HFF-Myc (cell line): ENCODE results near the gene C11orf68.

Source experiments
- DNase-seq: peaks from one replicate; pipeline ENCODE4 v3.0.0-alpha.2; 2011; ENCODE audit warnings: low read depth; ENCODE audit errors: extremely low read depth
- H3K4me3 ChIP-seq: replicated peaks from 2 replicates; pipeline ENCODE4 v1.5.1; 2011; ENCODE audit warnings: low read depth, mild to moderate bottlenecking, control low read depth, low read length
- TF ChIP-seq, protein P1 (sequence below): IDR thresholded peaks from 2 replicates; pipeline ENCODE4 v1.5.1; 2012; ENCODE audit warnings: mild to moderate bottlenecking, low read depth, low read length, control low read depth; ENCODE audit errors: missing control alignments

The C11orf68 gene

DNA sequence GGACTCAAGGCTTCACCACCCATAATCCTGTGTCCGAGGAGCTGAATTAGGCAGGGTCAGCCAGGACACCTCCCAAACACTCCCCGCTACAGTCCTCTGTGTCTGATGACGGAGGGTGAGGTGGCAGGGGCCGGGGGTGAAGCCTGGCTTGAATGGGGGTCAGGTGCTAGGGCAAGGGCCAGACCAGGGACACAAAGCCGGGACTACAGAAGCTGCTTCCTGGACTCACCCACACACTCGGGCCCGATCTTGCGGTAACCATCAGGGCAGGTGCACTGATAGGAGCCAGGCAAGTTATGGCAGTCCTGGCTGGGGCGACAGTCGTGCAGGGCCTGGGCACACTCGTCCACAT lies 48.6 kb downstream of the C11orf68 start:
- DNase-seq, result no peak
- H3K4me3 ChIP-seq, result no peak overlapping the region
- TF ChIP-seq, protein P1, sequence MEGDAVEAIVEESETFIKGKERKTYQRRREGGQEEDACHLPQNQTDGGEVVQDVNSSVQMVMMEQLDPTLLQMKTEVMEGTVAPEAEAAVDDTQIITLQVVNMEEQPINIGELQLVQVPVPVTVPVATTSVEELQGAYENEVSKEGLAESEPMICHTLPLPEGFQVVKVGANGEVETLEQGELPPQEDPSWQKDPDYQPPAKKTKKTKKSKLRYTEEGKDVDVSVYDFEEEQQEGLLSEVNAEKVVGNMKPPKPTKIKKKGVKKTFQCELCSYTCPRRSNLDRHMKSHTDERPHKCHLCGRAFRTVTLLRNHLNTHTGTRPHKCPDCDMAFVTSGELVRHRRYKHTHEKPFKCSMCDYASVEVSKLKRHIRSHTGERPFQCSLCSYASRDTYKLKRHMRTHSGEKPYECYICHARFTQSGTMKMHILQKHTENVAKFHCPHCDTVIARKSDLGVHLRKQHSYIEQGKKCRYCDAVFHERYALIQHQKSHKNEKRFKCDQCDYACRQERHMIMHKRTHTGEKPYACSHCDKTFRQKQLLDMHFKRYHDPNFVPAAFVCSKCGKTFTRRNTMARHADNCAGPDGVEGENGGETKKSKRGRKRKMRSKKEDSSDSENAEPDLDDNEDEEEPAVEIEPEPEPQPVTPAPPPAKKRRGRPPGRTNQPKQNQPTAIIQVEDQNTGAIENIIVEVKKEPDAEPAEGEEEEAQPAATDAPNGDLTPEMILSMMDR, result no peak

GRCh38 chr11:65869643-65870306 lies 49.1 kb downstream of the C11orf68 start:
- DNase-seq, result no peak
- TF ChIP-seq, protein P1, result no peak
- H3K4me3 ChIP-seq, result no peak overlapping the region

GRCh38 chr11:65868907-65869306 lies 50.0 kb downstream of the C11orf68 start:
- DNase-seq, result no peak
- TF ChIP-seq, protein P1, result no peak
- H3K4me3 ChIP-seq, result no peak overlapping the region

GRCh38 chr11:65868076-65868667 lies 50.7 kb downstream of the C11orf68 start:
- TF ChIP-seq, protein P1, result no peak
- no peak for DNase-seq
- no peak overlapping the region for H3K4me3 ChIP-seq

DNA sequence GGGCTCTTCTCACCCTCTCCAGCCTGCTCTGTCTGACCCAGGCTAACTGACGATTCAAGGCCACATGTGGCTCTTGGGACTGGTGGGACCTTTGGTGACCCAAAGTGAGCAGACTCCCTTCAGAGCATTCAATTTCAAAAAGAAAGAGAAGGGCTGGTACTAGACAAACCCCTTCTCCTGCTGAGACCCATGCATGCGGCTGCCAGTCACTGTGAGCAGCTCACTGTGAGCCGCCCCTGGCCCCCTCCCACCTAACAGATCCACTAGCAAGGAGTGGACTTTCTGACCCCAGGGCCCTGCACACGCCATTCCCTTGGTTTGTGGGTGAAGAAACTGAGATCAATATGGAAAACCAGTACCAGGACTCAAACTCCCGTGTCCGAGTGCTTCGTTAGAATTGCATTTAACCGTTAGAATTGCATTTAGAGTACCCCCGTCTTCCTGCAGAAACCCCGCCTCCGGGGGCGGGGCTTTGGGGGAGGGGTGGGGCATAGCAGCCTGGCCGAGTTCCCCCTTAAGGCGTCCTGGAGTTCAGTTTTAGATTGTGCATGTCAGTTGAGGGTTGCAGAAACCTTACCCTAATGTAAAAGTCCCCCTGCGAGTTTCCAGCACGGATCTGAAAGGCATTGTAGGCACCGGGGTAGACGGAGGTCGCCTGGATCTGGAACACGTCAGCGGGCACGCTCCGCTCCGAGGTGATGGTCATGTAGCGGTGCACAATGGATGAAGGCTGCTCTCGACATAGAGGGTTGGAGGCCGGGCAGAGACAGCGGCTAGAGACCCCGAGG lies 51.4 kb downstream of the C11orf68 start:
- H3K4me3 ChIP-seq, result no peak overlapping the region
- TF ChIP-seq, protein P1, result no peak
- no peak for DNase-seq
